SK-N-SH (cell line): Measurements from ENCODE around the gene IL6ST. TPM values are rescaled to one million over a fixed set of nuclear protein-coding genes. Genes with fewer than 3 reads are reported as not detected.
"Not testable (repeated sequence)": the region's sequence is repeated elsewhere in the genome, so short reads cannot be mapped to it uniquely, and the experiment has no call there.

ENCODE experiments used
- CTCF ChIA-PET: fragments of 300-600, 350-600 bp; formaldehyde crosslinking; extraction: SDS; loops from one replicate; lab custom pipeline; 2021; lab: Yijun Ruan, JAX
- POLR2A ChIA-PET: fragments of 350-600 bp; sonication (Branson Sonifier 250); formaldehyde crosslinking; extraction: SDS; loops from one replicate; lab custom pipeline; 2020; ENCODE audit warnings: antibody characterized with exemption, inconsistent platforms; lab: Yijun Ruan, JAX
- DNase-seq: peaks from one replicate; pipeline ENCODE4 v3.0.0; 2012
- H2AFZ ChIP-seq: fragments of 200-600 bp; sonication (generic); 2 replicates; pipeline ENCODE4 v1.8.1; 2016; ENCODE audit warnings: antibody characterized with exemption, mild to moderate bottlenecking, low read depth
- H3F3A ChIP-seq: fragments of 200-600 bp; sonication (generic); replicated peaks from 2 replicates; pipeline ENCODE3; 2016; ENCODE audit warnings: antibody characterized with exemption, mild to moderate bottlenecking; ENCODE audit not compliant: insufficient read depth
- H3K27ac ChIP-seq, 2 experiments: fragments of 200-500 bp in 1 of 2; fragments of 200-600 bp in 1 of 2; sonication (Bioruptor generic) in 1 of 2; sonication (generic), shearing (Covaris generic) in 1 of 2; 2 replicates each; pipeline versions ENCODE4 v1.5.1 to v1.6.1; 2014 to 2016; ENCODE audit warnings: low read depth in 2 of 2, inconsistent platforms in 1 of 2, low read length in 1 of 2, mild to moderate bottlenecking in 1 of 2, mixed read lengths in 1 of 2
- H3K27me3 ChIP-seq: fragments of 200-600 bp; sonication (generic), shearing (Covaris generic); 2 replicates; pipeline ENCODE4 v1.6.1; 2016; ENCODE audit warnings: mixed run types; ENCODE audit not compliant: insufficient read depth
- H3K36me3 ChIP-seq, 2 experiments: fragments of 200-500 bp in 1 of 2; fragments of 200-600 bp in 1 of 2; sonication (Bioruptor generic) in 1 of 2; sonication (generic) in 1 of 2; replicated peaks in 1 of 2; 2 replicates each; pipeline versions ENCODE3 to v1.5.1; 2014 to 2016; ENCODE audit warnings: low read length in 1 of 2, mild to moderate bottlenecking in 1 of 2; ENCODE audit not compliant: insufficient read depth in 2 of 2, control insufficient read depth in 1 of 2
- H3K4me1 ChIP-seq, 2 experiments: fragments of 200-500 bp in 1 of 2; fragments of 200-600 bp in 1 of 2; sonication (Bioruptor generic) in 1 of 2; sonication (generic), shearing (Covaris generic) in 1 of 2; 2 replicates each; pipeline versions ENCODE4 v1.5.1 to v1.6.1; 2014 to 2016; ENCODE audit warnings: low read depth in 1 of 2, low read length in 1 of 2, mixed run types in 1 of 2; ENCODE audit not compliant: insufficient read depth in 2 of 2, control insufficient read depth in 1 of 2
- H3K4me2 ChIP-seq: fragments of 200-600 bp; sonication (generic), shearing (Covaris generic); 2 replicates; pipeline ENCODE4 v1.6.1; 2017; ENCODE audit warnings: mixed run types
- H3K4me3 ChIP-seq, 2 experiments: fragments of 200-500 bp in 1 of 2; fragments of 200-600 bp in 1 of 2; sonication (Bioruptor generic) in 1 of 2; sonication (generic), shearing (Covaris generic) in 1 of 2; 2 replicates each; pipeline versions ENCODE4 v1.5.1 to v1.8.1; 2014 to 2016; ENCODE audit warnings: low read depth in 2 of 2, inconsistent platforms in 1 of 2, low read length in 1 of 2, mild to moderate bottlenecking in 1 of 2, mixed read lengths in 1 of 2, moderate library complexity in 1 of 2
- H3K79me2 ChIP-seq: fragments of 200-600 bp; sonication (generic); 2 replicates; pipeline ENCODE4 v1.8.1; 2017; ENCODE audit warnings: mild to moderate bottlenecking; ENCODE audit not compliant: insufficient read depth
- H3K9ac ChIP-seq: fragments of 200-600 bp; sonication (generic); 2 replicates; pipeline ENCODE4 v1.6.1; 2017; ENCODE audit warnings: mixed run types
- H3K9me2 ChIP-seq: fragments of 200-600 bp; sonication (generic); 2 replicates; pipeline ENCODE4 v1.6.1; 2017; ENCODE audit warnings: mixed run types
- H3K9me3 ChIP-seq: fragments of 200-600 bp; sonication (generic); 2 replicates; pipeline ENCODE4 v1.6.1; 2017; ENCODE audit warnings: mixed run types, mild to moderate bottlenecking, moderate library complexity
- H4K20me1 ChIP-seq: fragments of 200-600 bp; sonication (generic); 2 replicates; pipeline ENCODE4 v1.6.1; 2017; ENCODE audit warnings: mild to moderate bottlenecking, mixed run types; ENCODE audit not compliant: insufficient read depth
- EP300 ChIP-seq, 2 experiments: IDR thresholded peaks; 2 replicates each; pipeline versions ENCODE4 v1.4.0 to v1.6.1; 2012; ENCODE audit warnings: borderline replicate concordance in 1 of 2, low read depth in 1 of 2, low read length in 1 of 2
- FOXJ3 ChIP-seq: sonication (generic); formaldehyde crosslinking; IDR thresholded peaks from 2 replicates; pipeline ENCODE4 v1.5.1; 2020; ENCODE audit warnings: mild to moderate bottlenecking, missing genetic modification reagents
- GABPA ChIP-seq: IDR thresholded peaks from 2 replicates; pipeline ENCODE4 v1.4.0; 2012; ENCODE audit warnings: low read depth, mild to moderate bottlenecking
- IRF3 ChIP-seq: fragments of 150-350 bp; IDR thresholded peaks from 2 replicates; pipeline ENCODE4 v1.6.1; 2016; ENCODE audit warnings: mild to moderate bottlenecking, low read depth, low read length
- MAX ChIP-seq: IDR thresholded peaks from 2 replicates; pipeline ENCODE4 v1.4.0; 2012; ENCODE audit warnings: low read depth
- MXI1 ChIP-seq: IDR thresholded peaks from 2 replicates; pipeline ENCODE4 v1.6.1; 2012; ENCODE audit warnings: mild to moderate bottlenecking, low read depth, low read length, improper control_type of control experiment
- NFIC ChIP-seq: IDR thresholded peaks from 2 replicates; pipeline ENCODE4 v1.4.0; 2012; ENCODE audit warnings: borderline replicate concordance
- NRF1 ChIP-seq: IDR thresholded peaks from 2 replicates; pipeline ENCODE4 v1.6.1; 2012; ENCODE audit warnings: low read depth, mild to moderate bottlenecking, low read length
- RAD21 ChIP-seq: IDR thresholded peaks from 2 replicates; pipeline ENCODE4 v1.6.1; 2012; ENCODE audit warnings: mild to moderate bottlenecking, low read length
- RCOR1 ChIP-seq: fragments of 150-350 bp; IDR thresholded peaks from 2 replicates; pipeline ENCODE4 v1.6.1; 2017; ENCODE audit warnings: antibody characterized with exemption, low read length
- REST ChIP-seq: IDR thresholded peaks from 2 replicates; pipeline ENCODE4 v1.6.1; 2012; ENCODE audit warnings: mild to moderate bottlenecking, low read depth, low read length, moderate library complexity
- RXRA ChIP-seq: IDR thresholded peaks from 2 replicates; pipeline ENCODE4 v1.4.0; 2012; ENCODE audit warnings: low read depth, mild to moderate bottlenecking, borderline replicate concordance
- SIN3A ChIP-seq: IDR thresholded peaks from 2 replicates; pipeline ENCODE4 v1.6.1; 2012; ENCODE audit warnings: low read depth, mild to moderate bottlenecking, low read length, moderate library complexity, borderline replicate concordance
- TCF12 ChIP-seq: IDR thresholded peaks from 2 replicates; pipeline ENCODE4 v1.4.0; 2012
- USF1 ChIP-seq: IDR thresholded peaks from 2 replicates; pipeline ENCODE4 v1.4.0; 2012; ENCODE audit warnings: low read depth, borderline replicate concordance
- YY1 ChIP-seq: IDR thresholded peaks from 2 replicates; pipeline ENCODE4 v1.4.0; 2012; ENCODE audit warnings: low read depth, mild to moderate bottlenecking
- WGBS: methylation state at CpG from one replicate; pipeline ENCODE4 v1.1.6; 2017; ENCODE audit warnings: low lambda C conversion rate; 5-methylcytosine and 5-hydroxymethylcytosine counted together
- polyA plus RNA-seq, 3 experiments: library from polyadenylated mRNA; depleted of rRNA; stranded (reverse); fragments of >200 nt; gene quantifications; 2 replicates each; pipeline ENCODE4 v1.2.3, GENCODE V29; 2012

The IL6ST gene
- polyA plus RNA-seq, 1 of the 3 experiments (the other 2 are of a cell fraction) = 16.0 TPM

GRCh38 chr5:55991768-55992486, 2.8 kb downstream of the IL6ST start (continued):
- TF ChIP-seq MAX = no peak

- peaks cover 87% of the 10 kb centered on the region for H3K79me2 ChIP-seq
- H3K4me2 ChIP-seq, H3K9me3 ChIP-seq, H3K36me3 ChIP-seq, H3K9ac ChIP-seq, DNase-seq, POLR2A ChIA-PET, H3K27me3 ChIP-seq, H3K4me3 ChIP-seq, H2AFZ ChIP-seq, H3K27ac ChIP-seq, H3K9me2 ChIP-seq: not testable (repeated sequence)
- peaks cover 12 to 14% of the 10 kb centered on the region in 2 experiments; a peak in 3 of 4 replicates for H3K4me1 ChIP-seq
- WGBS = 93% methylated on average over 4 of the region's 4 CpGs
- peaks cover 14% of the 10 kb centered on the region for H3F3A ChIP-seq
- peaks cover 58% of the 10 kb centered on the region for H4K20me1 ChIP-seq
- CTCF ChIA-PET = interaction anchor here (1.1 to 1.5 kb wide), 2 partner anchors 10 to 210 kb away, joined by 4 read pairs; no protein-coding TSS in a partner anchor
These were observed 3.9 kb downstream of the IL6ST start for GRCh38 chr5:55990895-55991294.

GRCh38 chr5:55989860-55990259, 4.9 kb downstream of the IL6ST start:
- Histone ChIP-seq H3K4me2 (peak overlapping the region; percentile 39), H3K36me3 (peaks cover 5 to 9% of the 10 kb centered on the region in 2 experiments), H3K9me3 (peaks cover 2% of the 10 kb centered on the region; the same call in 1 of the 2 replicates), H3K9ac (no peak overlapping the region), H3F3A (peaks cover 9% of the 10 kb centered on the region), H4K20me1 (peaks cover 58% of the 10 kb centered on the region), H3K4me3 (no peak overlapping the region), H2AFZ (no peak overlapping the region), H3K9me2 (no peaks in the 10 kb centered on the region), H3K27me3 (no peaks in the 10 kb centered on the region), H3K79me2 (peaks cover 96% of the 10 kb centered on the region), H3K27ac (no peak overlapping the region; a peak in 1 of 4 replicates), H3K4me1 (peaks cover 12 to 14% of the 10 kb centered on the region in 2 experiments; a peak in 3 of 4 replicates)
- WGBS = 93% methylated on average over 1 of the region's 1 CpG
- POLR2A ChIA-PET = no interaction called here
- CTCF ChIA-PET = interaction anchor here (0.5 to 1.3 kb wide), 3 partner anchors 9 to 1265 kb away, joined by 3 read pairs; no protein-coding TSS in a partner anchor
- no peak for DNase-seq
- TF ChIP-seq RAD21 = no peak
- no peak for TF ChIP-seq IRF3
- no peak for TF ChIP-seq MXI1
- no peak for TF ChIP-seq NRF1
- no peak for TF ChIP-seq NFIC
- TF ChIP-seq TCF12 = no peak
- TF ChIP-seq USF1 = no peak
- no peak for TF ChIP-seq REST
- TF ChIP-seq EP300 (IDR thresholded peaks at IDR 0.05; ENCODE audit: borderline replicate concordance in 1 of 2, low read depth in 1 of 2, low read length in 1 of 2) = no peak
- no peak for TF ChIP-seq GABPA
- no peak for TF ChIP-seq SIN3A
- TF ChIP-seq RXRA = no peak
- TF ChIP-seq YY1 = no peak
- no peak for TF ChIP-seq FOXJ3 (CRISPR knock-in tag)
- TF ChIP-seq RCOR1 = no peak
- no peak for TF ChIP-seq MAX
